Measurements from ENCODE around the gene ERLIN1.

Gene ERLIN1

DNA sequence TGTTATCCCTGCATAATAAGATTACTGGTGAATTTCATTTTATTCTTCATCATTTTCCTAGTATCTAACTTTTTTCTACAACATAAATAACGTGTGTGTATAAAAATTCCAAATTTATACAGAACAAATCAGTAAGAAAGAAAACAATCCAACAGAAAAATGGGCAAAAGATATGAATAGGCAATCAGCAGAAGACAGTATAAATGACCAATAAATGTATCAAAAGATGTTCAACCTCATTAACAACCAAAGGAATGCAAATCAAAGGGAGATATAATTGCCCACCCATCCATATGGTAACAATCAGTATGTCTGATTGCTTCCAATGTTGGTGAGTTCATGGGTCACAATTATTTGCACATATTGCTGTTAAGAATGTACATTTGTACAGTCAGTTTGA, 13.5 kb downstream of the ERLIN1 start:
- DNase-seq (ENCODE audit: low read depth, low spot score): no peak

DNA sequence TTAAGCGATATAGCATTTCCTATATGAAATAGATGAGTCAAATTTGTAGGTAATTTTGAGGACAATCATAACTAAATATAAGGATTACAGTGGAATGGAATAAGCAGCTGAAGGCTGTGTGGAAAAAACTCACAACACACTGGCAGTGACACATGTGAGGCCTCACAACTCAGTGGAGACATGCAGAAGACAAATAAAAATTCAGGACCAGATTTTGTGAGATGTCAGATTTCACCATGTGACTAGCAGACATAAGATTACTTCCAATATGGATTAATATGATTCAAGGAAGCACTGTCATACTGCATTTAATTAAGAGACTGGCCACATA, 17.6 kb downstream of the ERLIN1 start:
- no peak for DNase-seq (ENCODE audit: low read depth, low spot score)

DNA sequence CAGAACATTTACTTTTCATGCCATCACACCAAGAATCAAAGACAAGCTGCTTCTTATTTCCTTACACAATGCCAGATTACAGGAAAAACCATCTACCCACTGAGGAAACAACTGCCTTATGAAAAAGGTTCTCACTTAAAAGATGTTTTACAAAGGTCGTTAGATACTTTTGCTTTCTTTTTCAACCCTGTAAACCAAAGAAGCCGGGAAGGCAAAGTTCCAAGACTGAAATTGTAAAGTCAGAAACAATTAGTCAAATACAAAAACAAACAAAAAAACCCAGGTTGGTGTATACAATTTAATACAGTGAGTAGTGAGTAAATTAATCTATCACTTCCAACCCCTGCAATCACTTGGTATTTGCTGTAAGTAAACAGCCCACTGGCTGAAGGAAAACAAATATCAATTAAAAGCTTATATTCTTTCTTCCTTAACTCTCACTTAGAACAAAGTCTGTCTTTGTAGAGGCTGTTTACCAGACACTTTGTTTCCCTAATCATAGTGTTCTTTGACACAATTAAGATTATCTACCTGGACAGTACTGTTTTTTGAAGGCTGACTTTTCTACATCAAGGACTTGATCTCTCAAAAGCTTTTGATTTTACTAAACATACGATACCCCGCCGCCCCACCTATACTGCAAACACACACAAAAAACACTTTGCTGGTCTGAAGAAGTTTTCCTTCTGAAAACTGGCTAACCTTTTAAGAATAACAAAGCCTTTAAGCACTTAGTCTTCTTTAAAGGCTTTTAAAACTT, 18.1 kb downstream of the ERLIN1 start:
- no peak for DNase-seq (ENCODE audit: low read depth, low spot score)

DNA sequence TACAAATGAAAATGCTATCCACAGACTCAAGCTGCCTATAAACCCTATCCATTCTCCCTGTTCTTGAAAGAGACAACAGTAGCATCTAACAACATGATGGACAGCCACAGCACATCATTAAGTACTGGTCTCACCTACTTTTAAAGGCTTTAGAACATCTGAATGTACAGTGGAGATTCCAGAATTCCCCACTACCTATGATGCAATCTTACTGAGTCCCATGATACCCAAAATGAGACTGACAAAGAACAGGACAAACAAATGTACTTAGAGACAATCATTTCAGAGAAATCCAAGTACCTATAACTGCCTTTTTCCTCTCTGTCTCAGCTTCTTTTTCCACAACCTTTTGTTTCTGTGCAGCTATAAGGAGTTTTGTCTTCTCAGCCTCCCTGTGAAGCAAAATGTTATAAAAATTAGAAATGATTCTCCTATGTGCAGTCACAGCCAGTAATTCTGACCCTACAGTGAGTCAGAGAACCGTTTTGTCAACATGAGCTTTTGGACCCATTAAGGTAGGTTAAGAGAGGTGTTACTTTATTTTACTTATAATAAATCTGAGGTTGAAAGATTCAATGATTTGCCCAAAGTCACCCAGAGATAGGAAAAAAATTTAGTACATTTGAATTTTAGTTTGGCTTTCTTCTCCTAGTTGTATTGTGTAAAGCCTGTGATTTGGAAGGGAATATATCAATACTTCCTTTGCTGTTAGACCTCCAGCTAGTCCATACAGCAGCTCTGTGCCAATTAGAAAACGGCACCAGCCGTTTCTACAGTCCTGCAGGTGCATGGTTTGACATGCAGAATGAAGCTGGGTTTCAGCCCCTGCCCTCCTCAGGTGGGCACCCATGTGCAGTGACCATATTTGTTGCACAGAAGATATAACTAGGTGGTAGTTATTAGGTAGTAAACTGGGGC, 21.9 kb downstream of the ERLIN1 start:
- no peak for DNase-seq (ENCODE audit: low read depth, low spot score)

DNA sequence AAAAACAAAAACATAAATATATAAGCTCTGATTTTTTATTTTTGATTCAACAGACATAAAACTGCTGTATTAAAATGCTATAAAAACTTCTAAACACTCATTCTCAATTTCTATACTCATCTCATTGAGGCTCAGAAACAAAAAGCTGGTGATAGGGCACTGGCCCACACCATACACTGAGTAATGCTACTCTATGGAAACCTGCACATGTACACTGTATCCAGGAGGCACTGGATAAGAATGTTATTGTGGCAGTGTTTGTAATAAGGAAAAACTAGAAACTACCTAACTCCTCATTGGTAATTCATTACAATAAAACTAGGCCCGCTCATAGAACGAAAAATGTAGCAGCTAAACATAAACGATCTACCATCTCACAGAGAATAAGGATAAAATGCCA, 23.1 kb downstream of the ERLIN1 start:
- no peak for DNase-seq (ENCODE audit: low read depth, low spot score)

DNA sequence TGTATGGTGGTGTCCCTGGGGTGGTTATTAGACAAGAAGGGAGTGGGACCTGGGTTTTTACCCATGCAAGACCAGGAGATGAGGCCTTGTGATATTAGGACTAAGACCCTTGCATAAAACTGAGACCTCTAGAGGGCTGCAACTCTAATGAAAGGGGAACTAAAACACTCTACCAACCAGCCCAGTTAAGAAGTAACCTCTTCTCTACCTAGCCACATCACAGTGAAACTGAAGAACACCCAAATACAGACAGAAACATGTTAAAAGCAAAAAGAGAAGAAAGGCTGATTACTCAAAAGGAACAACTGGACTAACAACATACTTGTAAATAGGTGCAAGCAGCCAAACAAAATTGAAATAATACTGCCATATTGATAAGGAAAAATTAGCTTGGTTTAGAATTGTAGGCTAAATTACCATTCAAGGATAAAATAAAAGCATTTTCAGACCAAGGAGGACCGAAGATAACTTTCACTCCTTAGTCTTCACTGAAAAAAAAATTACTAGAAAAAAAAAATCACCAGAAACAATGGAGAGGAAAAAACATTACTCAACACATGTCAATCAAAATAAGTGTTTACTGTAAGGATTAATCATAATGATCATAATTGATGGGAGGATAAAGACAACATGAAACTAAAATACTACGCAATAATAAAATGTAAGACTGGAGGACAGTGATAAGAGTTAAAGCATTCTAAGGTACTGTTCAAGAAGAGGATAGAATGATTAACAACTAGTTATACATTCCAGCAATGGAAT, 27.6 kb downstream of the ERLIN1 start:
- no peak for DNase-seq (ENCODE audit: low read depth, low spot score)

DNA sequence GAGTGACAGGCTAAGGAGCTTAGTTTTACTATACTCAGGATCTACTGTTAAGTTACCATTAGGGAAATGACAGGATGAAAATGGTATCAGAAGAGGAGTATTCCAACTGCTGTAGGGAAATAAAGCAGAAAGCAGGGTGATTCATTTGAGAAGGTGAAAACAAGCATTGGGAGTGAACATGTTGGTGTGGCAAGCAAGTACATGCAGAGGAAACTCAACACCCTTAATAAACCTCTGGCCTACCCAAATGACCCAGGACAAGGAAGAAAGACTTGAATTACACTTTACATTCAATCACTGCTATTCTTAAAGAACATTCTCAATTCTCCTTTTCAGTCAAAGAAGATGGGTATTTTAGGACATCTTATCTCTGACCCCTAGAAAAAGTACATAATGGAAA, 28.7 kb downstream of the ERLIN1 start:
- no peak for DNase-seq (ENCODE audit: low read depth, low spot score)

DNA sequence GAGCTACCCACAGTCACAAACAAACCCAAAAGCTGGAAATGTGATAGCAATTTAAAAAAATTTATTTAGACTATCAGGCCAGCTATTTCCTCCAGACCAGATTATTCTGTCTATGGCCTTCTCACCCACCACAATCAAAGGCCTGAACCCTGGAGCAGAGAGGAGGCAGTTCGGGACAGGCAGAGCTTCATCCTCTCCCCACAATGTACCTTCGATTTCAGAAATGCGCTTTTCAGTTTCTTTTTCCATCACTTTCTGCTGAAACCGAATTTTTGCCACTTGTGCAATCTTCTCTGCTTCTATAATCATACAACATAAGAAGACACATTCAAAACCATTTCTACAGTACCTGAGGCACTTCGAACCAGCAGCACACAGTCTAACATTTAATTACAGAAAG, 29.9 kb downstream of the ERLIN1 start:
- DNase-seq (ENCODE audit: low read depth, low spot score): no peak

DNA sequence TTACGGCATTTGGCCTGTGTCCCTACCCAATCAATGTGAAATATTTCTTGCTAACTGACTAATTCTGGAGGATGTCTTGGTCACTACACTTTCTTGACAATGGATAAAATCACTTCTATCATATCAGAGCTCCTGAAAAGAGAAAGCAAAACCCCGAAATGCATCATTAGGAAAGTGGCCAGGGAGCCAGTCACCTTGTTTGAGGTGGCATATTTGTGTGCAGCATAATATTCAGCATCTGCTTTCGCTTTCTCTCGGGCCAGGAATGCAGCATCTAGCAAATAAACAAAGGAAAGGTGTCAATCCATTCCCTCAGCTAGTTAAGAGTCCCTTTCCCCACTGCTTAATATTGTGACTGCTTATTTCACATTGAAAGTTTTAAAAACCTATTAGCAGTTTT, 31.2 kb downstream of the ERLIN1 start:
- no peak for DNase-seq (ENCODE audit: low read depth, low spot score)

DNA sequence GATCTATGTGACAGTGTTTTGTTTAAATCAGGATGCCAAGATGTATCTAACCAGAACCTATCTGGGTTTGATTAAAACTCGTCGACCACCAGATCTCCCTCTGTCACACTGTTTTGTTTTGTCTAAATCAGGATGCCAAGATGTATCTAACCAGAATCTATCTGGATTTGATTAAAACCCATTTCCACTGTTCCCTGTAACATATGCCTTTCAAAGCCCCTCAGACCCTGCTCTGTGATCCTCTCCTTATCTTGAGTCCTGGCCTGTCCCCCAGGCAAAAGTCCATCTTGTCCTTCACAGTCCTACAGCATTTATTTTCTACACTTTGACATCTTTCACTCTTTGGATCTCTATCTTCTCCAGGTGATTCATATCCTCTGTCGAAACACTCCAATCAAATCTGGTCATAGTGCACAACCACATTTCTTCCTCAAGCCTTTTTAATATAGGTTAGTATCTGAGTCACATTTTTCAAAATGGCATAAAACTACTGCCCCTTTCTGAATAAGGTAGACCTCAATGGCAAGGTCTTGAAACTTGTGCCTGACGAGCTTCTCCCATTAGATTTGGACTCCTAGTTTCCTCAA, 32.5 kb downstream of the ERLIN1 start:
- DNase-seq (ENCODE audit: low read depth, low spot score): no peak

DNA sequence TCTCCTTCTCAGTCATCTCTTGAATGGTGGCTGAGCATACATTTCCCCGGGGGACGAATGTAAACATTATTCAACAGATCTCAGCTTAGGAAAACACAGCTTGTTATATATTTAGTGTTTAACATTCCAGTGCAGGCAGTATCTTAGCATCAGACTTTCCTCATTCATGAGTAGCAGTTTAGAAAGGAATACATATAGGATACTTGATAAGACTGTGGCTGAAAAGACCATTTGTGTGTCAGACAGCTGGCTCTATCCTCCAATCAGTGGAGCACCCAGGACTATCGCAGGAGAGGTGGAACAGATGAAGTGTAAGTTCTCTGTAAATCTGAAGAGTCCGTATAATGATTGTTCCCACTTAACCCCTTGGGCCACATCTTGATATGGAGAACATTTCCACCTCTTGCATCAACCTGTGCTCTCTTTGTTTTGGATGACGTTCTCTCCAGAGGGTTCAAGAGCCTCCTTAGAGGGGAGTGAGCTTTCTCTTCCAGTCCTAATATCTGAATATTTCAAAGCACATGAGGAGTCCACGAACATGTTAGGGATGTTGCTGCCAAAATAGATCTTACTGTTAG, 34.0 kb downstream of the ERLIN1 start:
- DNase-seq (ENCODE audit: low read depth, low spot score): no peak

DNA sequence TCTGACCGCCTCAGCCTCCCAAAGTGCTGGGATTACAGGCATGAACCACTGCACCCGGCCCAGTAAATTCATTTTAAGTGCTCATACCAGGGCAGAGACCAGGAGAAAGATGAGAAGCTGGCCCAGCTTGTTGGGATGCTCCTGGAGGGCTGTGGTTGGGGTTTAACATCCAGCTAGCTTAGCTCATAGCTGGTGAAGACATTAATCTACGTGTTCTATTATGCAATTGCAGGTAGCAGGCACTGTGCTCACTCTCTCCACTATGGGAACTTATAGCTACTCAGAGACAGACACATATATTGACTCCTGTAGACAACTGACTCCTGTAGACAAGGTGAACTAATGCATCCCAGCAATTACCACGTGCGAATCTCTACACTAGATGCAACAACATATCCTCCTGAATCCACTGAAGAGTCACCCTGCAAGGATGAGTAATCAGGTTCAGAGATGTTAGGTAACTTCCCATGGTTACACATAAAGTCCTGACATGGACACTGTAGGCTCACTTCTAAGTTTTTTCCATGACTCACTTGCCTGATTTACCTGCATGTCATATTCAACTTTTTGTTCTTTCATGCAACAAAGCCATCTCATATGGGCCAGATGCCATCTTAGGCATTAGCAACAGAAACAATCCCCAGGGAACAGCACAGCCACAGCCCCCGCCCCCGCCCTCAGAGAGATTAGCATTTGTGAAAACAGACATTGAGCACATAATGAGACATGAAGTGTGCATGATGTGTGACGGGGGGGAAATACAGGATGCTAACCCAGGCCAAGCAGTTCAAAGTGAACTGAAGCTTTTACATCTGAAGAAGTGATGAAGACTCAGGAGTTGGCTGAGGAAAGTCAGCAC, 37.2 kb downstream of the ERLIN1 start:
- no peak for DNase-seq (ENCODE audit: low read depth, low spot score)

DNA sequence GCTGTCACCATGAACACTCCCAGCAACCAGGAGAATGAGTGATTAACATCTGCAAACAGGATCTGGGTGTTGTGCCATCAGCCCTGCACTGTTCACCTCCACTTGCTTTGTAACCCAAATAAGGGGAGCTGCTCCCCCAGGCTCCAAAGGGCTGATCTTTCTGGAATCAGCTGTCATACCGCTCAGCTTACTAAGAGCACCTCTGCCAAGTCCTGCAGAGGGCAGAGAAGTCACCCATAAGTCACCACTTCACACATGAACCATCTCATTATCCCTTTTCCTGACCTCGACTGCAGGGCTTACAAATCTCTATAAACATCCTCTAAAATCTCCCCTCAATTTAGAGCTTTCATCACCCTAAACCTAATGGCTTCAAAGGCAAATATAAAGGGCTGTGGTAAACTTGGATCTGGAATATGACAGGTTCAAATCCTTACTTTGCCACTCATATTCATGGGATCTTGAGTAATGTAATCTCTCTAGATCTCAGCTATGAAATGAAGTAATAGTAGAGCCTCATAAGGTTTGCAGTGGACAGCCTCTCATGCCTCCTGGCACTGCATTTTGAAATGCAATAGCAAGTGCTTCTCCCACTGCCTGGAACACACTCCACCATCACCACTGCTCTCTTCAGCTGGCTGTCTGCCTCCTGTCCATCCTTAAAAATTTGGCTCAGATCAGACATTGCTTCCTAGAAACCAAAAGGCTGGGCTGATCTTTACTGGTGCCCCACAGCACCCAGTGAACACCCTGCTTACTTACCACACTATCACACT, 38.8 kb downstream of the ERLIN1 start:
- no peak for DNase-seq (ENCODE audit: low read depth, low spot score)

DNA sequence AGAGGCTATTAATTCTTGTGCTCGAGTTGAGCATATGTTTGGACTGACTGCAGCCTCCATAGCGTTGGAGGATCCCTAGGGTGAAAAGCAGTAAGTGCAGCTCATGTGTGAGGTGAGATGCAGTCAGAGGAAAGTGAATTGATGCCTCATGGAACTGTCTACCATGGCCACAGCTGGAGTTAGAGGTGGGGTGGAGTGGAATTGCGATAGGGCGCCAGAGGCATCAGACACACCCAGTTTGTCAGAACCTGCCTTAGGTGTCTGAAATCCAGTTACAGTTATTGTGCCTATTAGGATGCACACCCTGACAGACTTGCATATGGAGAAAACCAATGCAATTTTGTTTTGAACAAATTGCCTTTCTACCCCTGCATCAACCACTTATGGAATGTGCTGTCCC, 39.4 kb downstream of the ERLIN1 start:
- DNase-seq (ENCODE audit: low read depth, low spot score): no peak

DNA sequence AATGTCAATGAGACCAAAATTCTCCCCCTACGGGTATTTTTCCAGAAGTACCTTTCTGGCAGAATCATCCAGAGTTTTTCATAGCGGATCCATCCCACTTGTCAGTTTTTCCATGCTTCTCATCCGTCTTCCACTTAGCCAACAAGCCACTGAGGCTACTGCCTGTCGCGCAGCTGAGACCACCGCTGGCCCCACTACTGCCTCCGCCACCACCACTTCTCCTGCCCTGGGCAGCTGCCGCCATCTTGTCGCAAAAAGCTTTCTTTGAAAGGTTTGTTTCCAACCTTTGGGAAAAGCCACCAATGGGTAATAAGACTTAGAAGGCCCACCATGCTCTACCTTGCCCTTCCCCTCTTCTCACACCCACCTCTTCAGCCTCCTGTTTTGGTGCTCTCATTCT, 42.1 kb downstream of the ERLIN1 start:
- DNase-seq (ENCODE audit: low read depth, low spot score): no peak

DNA sequence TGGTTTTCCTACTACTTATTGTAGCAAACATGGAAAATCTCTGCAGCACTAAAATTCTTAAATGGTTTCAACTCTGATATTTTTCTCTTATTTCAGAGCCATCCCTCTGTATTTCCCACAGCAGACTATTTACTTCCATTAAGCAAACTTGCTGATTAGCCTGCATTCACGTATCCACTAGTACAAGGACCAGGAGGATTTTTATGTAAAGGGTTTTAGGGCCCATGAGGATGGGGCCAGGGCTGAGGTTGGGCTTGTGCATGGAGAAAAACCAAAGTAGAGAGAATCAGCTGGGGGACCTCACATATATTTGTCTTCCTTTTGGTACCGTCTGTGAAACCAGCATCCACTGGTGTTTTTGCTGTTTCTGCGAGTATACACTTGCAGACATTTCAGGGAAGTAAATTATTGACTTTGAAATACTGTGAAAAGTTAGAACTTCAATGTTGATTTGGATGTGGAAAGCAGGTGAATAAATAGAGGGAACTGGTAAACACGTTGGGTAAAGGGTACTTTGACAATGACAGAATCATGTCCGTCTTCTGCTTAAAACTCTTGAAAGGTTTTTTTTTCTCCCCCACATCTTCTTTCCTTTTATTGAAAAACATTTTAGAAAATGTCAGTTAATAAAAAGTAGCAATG, 44.3 kb downstream of the ERLIN1 start:
- no peak for DNase-seq (ENCODE audit: low read depth, low spot score)

DNA sequence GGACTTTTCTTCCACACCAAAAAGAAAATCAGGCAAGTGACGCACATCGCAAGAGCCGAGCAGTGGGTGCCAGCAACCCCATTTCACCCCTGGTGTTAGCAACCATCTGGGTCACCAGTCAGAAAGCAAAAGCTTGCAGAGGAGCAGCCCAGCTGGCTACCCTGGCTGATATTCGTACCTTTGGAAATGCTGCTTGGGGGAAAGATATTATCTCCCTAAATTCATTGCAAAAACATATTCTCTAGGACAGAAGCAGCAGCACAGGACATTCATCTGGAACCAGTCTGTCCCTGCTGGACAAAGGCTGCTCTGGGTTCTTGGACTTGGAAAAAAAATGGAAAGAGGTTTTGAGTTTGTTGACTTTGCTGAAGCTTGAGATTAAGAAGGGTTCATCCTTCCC, 45.8 kb downstream of the ERLIN1 start:
- DNase-seq (ENCODE audit: low read depth, low spot score): no peak

DNA sequence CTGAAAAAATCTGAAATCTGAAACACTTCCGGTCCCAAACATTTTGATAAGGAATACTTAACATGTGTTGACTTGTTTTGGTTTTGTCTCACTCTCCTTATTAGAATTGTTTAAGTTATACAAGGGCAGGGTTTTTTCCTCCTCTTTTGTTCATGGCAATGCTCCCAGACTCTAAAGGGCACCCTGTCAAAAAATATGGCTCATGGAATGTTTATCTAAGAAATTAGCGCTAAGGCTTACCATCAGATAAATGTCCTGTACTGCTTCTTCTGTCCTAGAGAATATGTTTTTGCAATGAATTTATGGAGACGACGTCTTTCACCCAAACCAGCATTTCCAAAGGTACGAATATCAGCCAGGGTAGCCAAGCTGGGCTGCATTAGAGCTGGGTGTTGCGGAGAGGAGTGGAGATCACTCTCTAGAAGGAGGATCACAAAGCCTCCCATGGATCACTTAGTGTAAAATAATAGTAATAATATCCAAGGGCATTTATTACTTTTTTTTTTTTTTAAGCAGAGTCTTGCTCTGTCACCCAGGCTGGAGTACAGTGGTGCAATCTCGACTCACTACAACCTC, 46.8 kb downstream of the ERLIN1 start:
- DNase-seq (ENCODE audit: low read depth, low spot score): no peak

DNA sequence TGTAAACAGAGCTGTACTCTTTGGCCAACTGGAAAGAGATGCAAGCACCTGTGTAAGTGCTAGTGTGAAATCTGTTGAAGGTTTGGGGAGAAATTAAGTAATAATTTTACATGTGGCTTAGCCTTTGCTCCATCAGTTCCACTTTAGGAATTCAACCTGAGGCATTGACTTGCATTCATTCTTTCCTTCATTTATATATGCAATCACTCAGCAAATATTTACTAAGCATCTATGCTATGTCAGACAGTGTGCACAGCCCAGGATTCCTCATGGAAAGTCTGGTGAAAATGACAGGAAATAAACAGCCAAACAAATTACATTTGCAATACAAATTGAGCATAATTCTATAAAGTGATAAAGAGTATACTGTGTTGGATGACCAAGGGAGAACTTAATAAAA, 50.3 kb downstream of the ERLIN1 start:
- DNase-seq (ENCODE audit: low read depth, low spot score): no peak
